ENCODE results near the gene STX1A. TPM values are rescaled to one million over a fixed set of nuclear protein-coding genes. Genes with fewer than 3 reads are reported as not detected.
A peak's percentile ranks its signal among the peaks of the same experiment; 100 is the strongest.
"Not testable (repeated sequence)": the region's sequence is repeated elsewhere in the genome, so short reads cannot be mapped to it uniquely, and the experiment has no call there.

Gene STX1A
- total and polyA plus RNA-seq, 11 donors = 1.1 to 3.6 (median 1.7) TPM

DNA sequence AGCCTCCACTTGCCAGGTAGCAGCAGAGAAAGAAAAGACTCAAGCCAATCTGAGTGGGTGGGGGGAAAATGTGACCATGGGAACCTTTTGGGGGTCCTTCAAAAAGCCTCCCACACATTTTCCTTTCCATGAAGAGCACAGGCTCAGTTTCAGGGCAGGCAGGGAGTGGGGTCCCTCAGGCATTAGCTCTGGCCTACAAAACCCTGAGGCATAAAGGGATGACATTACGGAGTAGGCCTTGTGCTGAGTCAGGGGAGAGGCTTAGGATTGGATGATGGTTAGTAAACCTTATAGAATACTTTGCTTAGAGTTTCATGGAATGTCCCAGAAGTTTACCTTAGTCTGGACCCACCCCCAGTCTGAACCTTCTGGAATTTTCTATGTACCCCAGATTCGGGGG lies 39.8 kb downstream of the STX1A start:
- Histone ChIP-seq H3K27ac (peak overlapping the region in 3 of 12 donors; percentile 25 to 53 (median 52)), H3K36me3 (peaks cover 0 to 20% (median 7%) of the 10 kb centered on the region in 9 donors), H3K9me3 (no peaks in the 10 kb centered on the region), H3K4me1 (peaks cover 7 to 45% (median 31%) of the 10 kb centered on the region in 12 donors), H3K4me3 (no peak overlapping the region), H3K27me3 (no peaks in the 10 kb centered on the region)
- no peak for TF ChIP-seq POLR2A (IDR thresholded peaks at IDR 0.05)
- TF ChIP-seq, protein P1, sequence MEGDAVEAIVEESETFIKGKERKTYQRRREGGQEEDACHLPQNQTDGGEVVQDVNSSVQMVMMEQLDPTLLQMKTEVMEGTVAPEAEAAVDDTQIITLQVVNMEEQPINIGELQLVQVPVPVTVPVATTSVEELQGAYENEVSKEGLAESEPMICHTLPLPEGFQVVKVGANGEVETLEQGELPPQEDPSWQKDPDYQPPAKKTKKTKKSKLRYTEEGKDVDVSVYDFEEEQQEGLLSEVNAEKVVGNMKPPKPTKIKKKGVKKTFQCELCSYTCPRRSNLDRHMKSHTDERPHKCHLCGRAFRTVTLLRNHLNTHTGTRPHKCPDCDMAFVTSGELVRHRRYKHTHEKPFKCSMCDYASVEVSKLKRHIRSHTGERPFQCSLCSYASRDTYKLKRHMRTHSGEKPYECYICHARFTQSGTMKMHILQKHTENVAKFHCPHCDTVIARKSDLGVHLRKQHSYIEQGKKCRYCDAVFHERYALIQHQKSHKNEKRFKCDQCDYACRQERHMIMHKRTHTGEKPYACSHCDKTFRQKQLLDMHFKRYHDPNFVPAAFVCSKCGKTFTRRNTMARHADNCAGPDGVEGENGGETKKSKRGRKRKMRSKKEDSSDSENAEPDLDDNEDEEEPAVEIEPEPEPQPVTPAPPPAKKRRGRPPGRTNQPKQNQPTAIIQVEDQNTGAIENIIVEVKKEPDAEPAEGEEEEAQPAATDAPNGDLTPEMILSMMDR (IDR thresholded peaks at IDR 0.05) = no peak
- ATAC-seq = no peak
- intact Hi-C loops (cut with DNase I) = loop anchor here in 2 of 10 donors (5.0 kb wide), 2 partner anchors 38 to 58 kb away; partner anchors contain the start of genes STX1A (in 2 of the 2) and ABHD11 (in 1 of the 2)
- 93 to 100% (median 96%) methylated on average over 2 of the region's 2 CpGs for WGBS, 4 donors
- peak in 1 of 5 donors; percentile 4 for DNase-seq

DNA sequence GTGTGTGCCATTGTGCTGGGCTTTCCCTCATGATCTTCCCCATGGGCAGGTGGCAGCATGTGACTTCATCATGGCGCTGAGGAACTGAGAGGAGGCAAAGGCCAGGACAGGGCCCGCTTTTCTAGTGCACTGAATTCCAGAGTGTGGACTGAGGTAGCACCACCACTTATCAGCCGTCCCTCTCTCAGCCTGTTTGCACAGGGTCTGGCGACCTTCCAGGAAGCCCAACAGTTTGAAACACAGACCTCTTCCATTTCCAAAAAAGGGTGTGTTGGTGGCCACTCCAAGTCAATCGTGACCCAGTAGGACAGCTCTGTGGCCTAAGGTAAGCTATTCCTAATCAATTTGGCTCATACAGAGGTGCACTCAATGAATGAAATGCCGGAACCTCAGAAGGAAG lies 40.6 kb downstream of the STX1A start:
- H3K4me3 ChIP-seq = no peak overlapping the region
- H3K9me3 ChIP-seq = no peaks in the 10 kb centered on the region
- peaks cover 0 to 20% (median 7%) of the 10 kb centered on the region in 9 donors for H3K36me3 ChIP-seq
- TF ChIP-seq POLR2A (IDR thresholded peaks at IDR 0.05) = no peak
- TF ChIP-seq, protein P1 (IDR thresholded peaks at IDR 0.05) = no peak
- intact Hi-C loops (cut with DNase I) = no loop called here
- no peaks in the 10 kb centered on the region for H3K27me3 ChIP-seq
- WGBS, 4 donors = 56 to 63% (median 61%) methylated on average over 5 to 6 of the region's 6 CpGs
- DNase-seq = peak in 3 of 5 donors; percentile 20 to 69 (median 29)
- H3K4me1 ChIP-seq = peaks cover 7 to 40% (median 26%) of the 10 kb centered on the region in 12 donors
- peak in 1 of 4 donors; percentile 21 for ATAC-seq
- H3K27ac ChIP-seq = peak overlapping the region in 3 of 12 donors; percentile 33 to 53 (median 52)

DNA sequence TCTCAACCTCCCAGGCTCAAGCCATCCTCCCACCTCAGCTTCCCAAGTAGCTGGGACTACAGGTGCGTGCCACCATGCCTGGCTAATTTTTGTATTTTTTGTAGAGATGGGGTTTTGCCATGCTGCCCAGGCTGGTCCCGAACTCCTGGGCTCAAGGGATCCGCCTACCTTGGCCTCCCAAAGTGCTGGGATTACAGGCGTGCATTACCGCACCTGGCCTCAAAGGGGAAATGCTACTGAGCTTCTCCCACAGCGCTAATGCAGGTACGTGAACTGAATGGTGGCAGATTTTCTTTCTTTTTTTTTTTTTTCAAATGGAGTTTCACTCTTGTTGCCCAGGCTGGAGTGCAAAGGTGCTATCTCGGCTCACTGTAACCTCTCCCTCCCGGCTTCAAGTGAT lies 43.4 kb downstream of the STX1A start:
- peaks cover 0 to 20% (median 7%) of the 10 kb centered on the region in 9 donors for H3K36me3 ChIP-seq
- intact Hi-C loops (cut with DNase I); H3K4me3 ChIP-seq; ATAC-seq; H3K27me3 ChIP-seq; H3K9me3 ChIP-seq; H3K27ac ChIP-seq: not testable (repeated sequence)
- 85 to 86% (median 85%) methylated on average over 9 of the region's 9 CpGs for WGBS, 4 donors
- peak in 1 of 5 donors; percentile 14 for DNase-seq
- H3K4me1 ChIP-seq = peaks cover 0 to 25% (median 11%) of the 10 kb centered on the region in 12 donors

DNA sequence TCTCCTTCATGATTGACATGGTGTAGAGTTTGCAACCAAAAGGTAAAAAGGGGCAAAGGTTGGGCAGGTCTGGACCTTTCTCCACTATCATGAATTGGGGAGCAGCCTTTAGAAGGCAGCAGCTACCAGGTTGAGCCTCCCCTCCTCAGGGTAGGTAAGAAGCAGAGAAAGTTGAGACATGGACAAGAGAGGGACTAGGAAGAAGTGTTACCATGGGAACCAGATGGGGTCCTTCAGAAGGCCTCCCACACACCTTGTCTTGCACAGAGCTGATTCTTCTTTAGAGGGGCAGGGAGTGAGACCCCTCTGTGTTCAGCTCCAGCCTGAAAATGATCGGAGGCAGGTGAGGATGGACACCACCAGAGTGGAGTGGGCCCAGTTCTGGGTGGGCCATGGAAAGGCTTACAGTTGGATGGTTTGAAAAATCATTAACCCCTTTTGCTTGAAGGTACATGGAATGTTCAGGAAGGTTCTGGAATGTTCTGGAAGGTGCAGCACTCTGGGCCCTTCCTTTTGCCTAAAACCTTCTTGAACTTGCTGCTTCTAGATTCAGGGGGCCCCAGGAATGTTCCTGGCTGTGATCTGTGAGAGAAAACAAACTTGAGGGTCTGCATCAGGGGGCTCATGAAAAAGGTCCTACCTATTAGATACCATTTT lies 44.9 kb downstream of the STX1A start:
- Histone ChIP-seq H3K27ac (no peak overlapping the region), H3K4me3 (no peak overlapping the region), H3K27me3 (no peaks in the 10 kb centered on the region), H3K36me3 (peaks cover 0 to 16% (median 7%) of the 10 kb centered on the region in 9 donors), H3K4me1 (peaks cover 0 to 10% (median 0%) of the 10 kb centered on the region in 12 donors), H3K9me3 (no peaks in the 10 kb centered on the region)
- TF ChIP-seq, protein P1 (IDR thresholded peaks at IDR 0.05) = no peak
- TF ChIP-seq POLR2A (IDR thresholded peaks at IDR 0.05) = no peak
- intact Hi-C loops (cut with DNase I) = no loop called here
- WGBS, 4 donors = 91 to 100% (median 95%) methylated on average over 1 of the region's 1 CpG
- no peak for DNase-seq
- no peak for ATAC-seq

Data from heart left ventricle (tissue), 16 donors.